SK-N-SH treated with all-trans-retinoic acid at 6 μM for 48 hours (cell line): ENCODE measurements around the gene SH3PXD2B.

Source experiments
- ATAC-seq: fragments of 200-7000 bp; cut with Tn5 transposase; 3 replicates; pipeline ENCODE4 v1.9.1; 2020; ENCODE audit warnings: mild to moderate bottlenecking, moderate library complexity
- ARNTL ChIP-seq: fragments of 450-650 bp; formaldehyde crosslinking; IDR thresholded peaks from 2 replicates; pipeline ENCODE4 v1.5.0; 2020; ENCODE audit warnings: low read depth, mild to moderate bottlenecking, moderate library complexity, borderline replicate concordance
- BACH2 ChIP-seq: fragments of 250-450 bp; sonication (Bioruptor Pico); IDR thresholded peaks from 2 replicates; pipeline ENCODE4 v1.9.0; 2021; ENCODE audit warnings: mild to moderate bottlenecking, borderline replicate concordance
- CSDC2 ChIP-seq: fragments of 250-450 bp; sonication (Bioruptor Pico); IDR thresholded peaks from 2 replicates; pipeline ENCODE4 v1.5.0; 2020; ENCODE audit warnings: mild to moderate bottlenecking, moderate library complexity
- ESRRG ChIP-seq: fragments of 250-450 bp; sonication (Bioruptor Pico); IDR thresholded peaks from 2 replicates; pipeline ENCODE4 v1.6.1; 2021; ENCODE audit warnings: mild to moderate bottlenecking
- ISL1 ChIP-seq: fragments of 250-450 bp; sonication (Bioruptor Pico); IDR thresholded peaks from 2 replicates; pipeline ENCODE4 v2.1.2; 2022; ENCODE audit warnings: mild to moderate bottlenecking, moderate library complexity
- OSR1 ChIP-seq: fragments of 250-450 bp; sonication (Bioruptor Pico); IDR thresholded peaks from 2 replicates; pipeline ENCODE4 v1.8.0; 2022; ENCODE audit warnings: moderate library complexity, mild to moderate bottlenecking, inconsistent platforms
- PPARA ChIP-seq: fragments of 250-450 bp; sonication (Bioruptor Pico); IDR thresholded peaks from 2 replicates; pipeline ENCODE4 v1.5.0; 2020; ENCODE audit warnings: mild to moderate bottlenecking, borderline replicate concordance
- RARB ChIP-seq: fragments of 250-450 bp; sonication (Bioruptor Pico); IDR thresholded peaks from 2 replicates; pipeline ENCODE4 v1.8.0; 2021; ENCODE audit warnings: mild to moderate bottlenecking, moderate library complexity
- SNAI2 ChIP-seq: fragments of 250-450 bp; sonication (Bioruptor Pico); IDR thresholded peaks from 2 replicates; pipeline ENCODE4 v1.5.0; 2020; ENCODE audit warnings: mild to moderate bottlenecking, moderate library complexity
- TCF4 ChIP-seq: fragments of 250-450 bp; sonication (Bioruptor Pico); IDR thresholded peaks from 2 replicates; pipeline ENCODE4 v1.8.0; 2021; ENCODE audit warnings: mild to moderate bottlenecking, moderate library complexity, borderline replicate concordance
- TOX ChIP-seq: fragments of 250-450 bp; sonication (Bioruptor Pico); IDR thresholded peaks from 2 replicates; pipeline ENCODE4 v1.8.0; 2021; ENCODE audit warnings: mild to moderate bottlenecking, moderate library complexity, borderline replicate concordance
- ZC3H10 ChIP-seq: fragments of 250-450 bp; sonication (Bioruptor Pico); IDR thresholded peaks from 2 replicates; pipeline ENCODE4 v1.5.1; 2021; ENCODE audit warnings: mild to moderate bottlenecking, moderate library complexity
- ZNF565 ChIP-seq: fragments of 450-650 bp; formaldehyde crosslinking; conservative IDR thresholded peaks from 2 replicates; pipeline ENCODE4 v1.5.0; 2020; ENCODE audit warnings: low read depth, mild to moderate bottlenecking, moderate library complexity
- ZNF70 ChIP-seq: fragments of 450-650 bp; formaldehyde crosslinking; IDR thresholded peaks from 2 replicates; pipeline ENCODE4 v1.5.0; 2020; ENCODE audit warnings: mild to moderate bottlenecking, moderate library complexity
- ZNF8 ChIP-seq: fragments of 450-650 bp; formaldehyde crosslinking; IDR thresholded peaks from 2 replicates; pipeline ENCODE4 v1.5.0; 2020; ENCODE audit warnings: mild to moderate bottlenecking, moderate library complexity
- TF ChIP-seq, protein P1 (sequence below): fragments of 250-450 bp; sonication (Bioruptor Pico); IDR thresholded peaks from 2 replicates; pipeline ENCODE4 v1.8.0; 2021; ENCODE audit warnings: low read depth, mild to moderate bottlenecking, moderate library complexity, borderline replicate concordance
- TF ChIP-seq, protein P2 (sequence below): fragments of 250-450 bp; sonication (Bioruptor Pico); IDR thresholded peaks from 2 replicates; pipeline ENCODE4 v1.8.0; 2020; ENCODE audit warnings: mild to moderate bottlenecking, moderate library complexity, borderline replicate concordance
- TF ChIP-seq, protein P3 (sequence below): fragments of 250-450 bp; sonication (Bioruptor Pico); IDR thresholded peaks from 2 replicates; pipeline ENCODE4 v1.5.0; 2020; ENCODE audit warnings: mild to moderate bottlenecking, moderate library complexity
- TF ChIP-seq, protein P4 (sequence below): fragments of 250-450 bp; sonication (Bioruptor Pico); IDR thresholded peaks from 2 replicates; pipeline ENCODE4 v1.5.1; 2021; ENCODE audit warnings: mild to moderate bottlenecking, moderate library complexity
- TF ChIP-seq, protein P5 (sequence below): fragments of 250-450 bp; sonication (Bioruptor Pico); IDR thresholded peaks from 2 replicates; pipeline ENCODE4 v1.5.1; 2020; ENCODE audit warnings: low read depth, mild to moderate bottlenecking, moderate library complexity

The SH3PXD2B gene

DNA sequence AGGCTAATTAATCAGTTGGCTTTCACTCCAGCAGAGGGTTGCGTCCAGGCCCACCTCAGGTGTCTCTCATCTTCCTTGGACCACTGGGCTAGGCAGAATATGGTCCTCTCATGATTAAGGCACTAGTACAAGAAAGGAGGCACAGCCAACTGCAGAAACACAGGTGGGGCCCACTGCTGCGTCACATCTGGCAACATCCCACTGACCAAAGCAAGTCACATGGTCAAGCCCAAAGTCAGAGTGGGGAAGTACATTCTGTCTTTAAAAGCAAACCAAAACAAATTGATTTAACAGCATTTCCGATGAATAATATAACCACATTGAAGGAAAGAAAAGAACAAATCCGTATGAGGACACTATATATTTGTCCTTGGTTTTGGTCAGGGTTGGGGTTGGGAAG, 142.7 kb downstream of the SH3PXD2B start:
- TF ChIP-seq, protein P1, sequence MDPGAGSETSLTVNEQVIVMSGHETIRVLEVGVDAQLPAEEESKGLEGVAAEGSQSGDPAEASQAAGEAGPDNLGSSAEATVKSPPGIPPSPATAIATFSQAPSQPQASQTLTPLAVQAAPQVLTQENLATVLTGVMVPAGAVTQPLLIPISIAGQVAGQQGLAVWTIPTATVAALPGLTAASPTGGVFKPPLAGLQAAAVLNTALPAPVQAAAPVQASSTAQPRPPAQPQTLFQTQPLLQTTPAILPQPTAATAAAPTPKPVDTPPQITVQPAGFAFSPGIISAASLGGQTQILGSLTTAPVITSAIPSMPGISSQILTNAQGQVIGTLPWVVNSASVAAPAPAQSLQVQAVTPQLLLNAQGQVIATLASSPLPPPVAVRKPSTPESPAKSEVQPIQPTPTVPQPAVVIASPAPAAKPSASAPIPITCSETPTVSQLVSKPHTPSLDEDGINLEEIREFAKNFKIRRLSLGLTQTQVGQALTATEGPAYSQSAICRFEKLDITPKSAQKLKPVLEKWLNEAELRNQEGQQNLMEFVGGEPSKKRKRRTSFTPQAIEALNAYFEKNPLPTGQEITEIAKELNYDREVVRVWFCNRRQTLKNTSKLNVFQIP (CRISPR knock-in tag): no peak
- TF ChIP-seq RARB (CRISPR knock-in tag) (no peak), TOX (CRISPR knock-in tag) (no peak), ZNF70 (CRISPR knock-in tag) (no peak), TCF4 (CRISPR knock-in tag) (no peak), OSR1 (CRISPR knock-in tag) (no peak), ZC3H10 (CRISPR knock-in tag) (no peak)
- TF ChIP-seq, protein P2, sequence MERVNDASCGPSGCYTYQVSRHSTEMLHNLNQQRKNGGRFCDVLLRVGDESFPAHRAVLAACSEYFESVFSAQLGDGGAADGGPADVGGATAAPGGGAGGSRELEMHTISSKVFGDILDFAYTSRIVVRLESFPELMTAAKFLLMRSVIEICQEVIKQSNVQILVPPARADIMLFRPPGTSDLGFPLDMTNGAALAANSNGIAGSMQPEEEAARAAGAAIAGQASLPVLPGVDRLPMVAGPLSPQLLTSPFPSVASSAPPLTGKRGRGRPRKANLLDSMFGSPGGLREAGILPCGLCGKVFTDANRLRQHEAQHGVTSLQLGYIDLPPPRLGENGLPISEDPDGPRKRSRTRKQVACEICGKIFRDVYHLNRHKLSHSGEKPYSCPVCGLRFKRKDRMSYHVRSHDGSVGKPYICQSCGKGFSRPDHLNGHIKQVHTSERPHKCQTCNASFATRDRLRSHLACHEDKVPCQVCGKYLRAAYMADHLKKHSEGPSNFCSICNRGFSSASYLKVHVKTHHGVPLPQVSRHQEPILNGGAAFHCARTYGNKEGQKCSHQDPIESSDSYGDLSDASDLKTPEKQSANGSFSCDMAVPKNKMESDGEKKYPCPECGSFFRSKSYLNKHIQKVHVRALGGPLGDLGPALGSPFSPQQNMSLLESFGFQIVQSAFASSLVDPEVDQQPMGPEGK (CRISPR knock-in tag): no peak
- no peak for ATAC-seq

DNA sequence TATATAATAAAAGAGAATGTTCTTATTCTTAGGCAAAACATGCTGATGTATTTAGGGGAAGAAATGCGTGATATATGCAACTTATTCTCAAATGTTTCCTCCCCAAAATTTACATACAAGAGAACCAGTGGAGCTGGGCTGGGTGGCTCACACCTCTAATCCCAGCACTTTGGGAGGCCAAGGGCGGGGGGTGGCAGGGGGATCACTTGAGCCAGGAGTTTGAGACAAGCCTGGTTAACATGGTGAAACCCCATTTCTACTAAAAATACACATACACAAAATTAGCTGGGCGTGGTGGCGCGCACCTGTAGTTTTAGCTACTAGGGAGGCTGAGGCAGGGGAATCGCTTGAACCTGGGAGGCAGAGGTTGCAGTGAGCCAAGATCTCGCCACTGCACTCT, 143.3 kb downstream of the SH3PXD2B start:
- no peak for ATAC-seq
- TF ChIP-seq TOX (CRISPR knock-in tag) (no peak), ARNTL (CRISPR knock-in tag) (no peak), OSR1 (CRISPR knock-in tag) (no peak), BACH2 (CRISPR knock-in tag) (no peak), RARB (CRISPR knock-in tag) (no peak), ZNF8 (CRISPR knock-in tag) (no peak), ISL1 (no peak), ESRRG (CRISPR knock-in tag) (no peak), PPARA (CRISPR knock-in tag) (no peak), ZC3H10 (CRISPR knock-in tag) (no peak), ZNF70 (CRISPR knock-in tag) (no peak), SNAI2 (no peak), CSDC2 (CRISPR knock-in tag) (no peak), ZNF565 (CRISPR knock-in tag) (no peak)
- TF ChIP-seq, protein P2 (CRISPR knock-in tag): no peak
- TF ChIP-seq, protein P3, sequence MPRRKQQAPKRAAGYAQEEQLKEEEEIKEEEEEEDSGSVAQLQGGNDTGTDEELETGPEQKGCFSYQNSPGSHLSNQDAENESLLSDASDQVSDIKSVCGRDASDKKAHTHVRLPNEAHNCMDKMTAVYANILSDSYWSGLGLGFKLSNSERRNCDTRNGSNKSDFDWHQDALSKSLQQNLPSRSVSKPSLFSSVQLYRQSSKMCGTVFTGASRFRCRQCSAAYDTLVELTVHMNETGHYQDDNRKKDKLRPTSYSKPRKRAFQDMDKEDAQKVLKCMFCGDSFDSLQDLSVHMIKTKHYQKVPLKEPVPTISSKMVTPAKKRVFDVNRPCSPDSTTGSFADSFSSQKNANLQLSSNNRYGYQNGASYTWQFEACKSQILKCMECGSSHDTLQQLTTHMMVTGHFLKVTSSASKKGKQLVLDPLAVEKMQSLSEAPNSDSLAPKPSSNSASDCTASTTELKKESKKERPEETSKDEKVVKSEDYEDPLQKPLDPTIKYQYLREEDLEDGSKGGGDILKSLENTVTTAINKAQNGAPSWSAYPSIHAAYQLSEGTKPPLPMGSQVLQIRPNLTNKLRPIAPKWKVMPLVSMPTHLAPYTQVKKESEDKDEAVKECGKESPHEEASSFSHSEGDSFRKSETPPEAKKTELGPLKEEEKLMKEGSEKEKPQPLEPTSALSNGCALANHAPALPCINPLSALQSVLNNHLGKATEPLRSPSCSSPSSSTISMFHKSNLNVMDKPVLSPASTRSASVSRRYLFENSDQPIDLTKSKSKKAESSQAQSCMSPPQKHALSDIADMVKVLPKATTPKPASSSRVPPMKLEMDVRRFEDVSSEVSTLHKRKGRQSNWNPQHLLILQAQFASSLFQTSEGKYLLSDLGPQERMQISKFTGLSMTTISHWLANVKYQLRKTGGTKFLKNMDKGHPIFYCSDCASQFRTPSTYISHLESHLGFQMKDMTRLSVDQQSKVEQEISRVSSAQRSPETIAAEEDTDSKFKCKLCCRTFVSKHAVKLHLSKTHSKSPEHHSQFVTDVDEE (CRISPR knock-in tag): no peak
- TF ChIP-seq, protein P4, sequence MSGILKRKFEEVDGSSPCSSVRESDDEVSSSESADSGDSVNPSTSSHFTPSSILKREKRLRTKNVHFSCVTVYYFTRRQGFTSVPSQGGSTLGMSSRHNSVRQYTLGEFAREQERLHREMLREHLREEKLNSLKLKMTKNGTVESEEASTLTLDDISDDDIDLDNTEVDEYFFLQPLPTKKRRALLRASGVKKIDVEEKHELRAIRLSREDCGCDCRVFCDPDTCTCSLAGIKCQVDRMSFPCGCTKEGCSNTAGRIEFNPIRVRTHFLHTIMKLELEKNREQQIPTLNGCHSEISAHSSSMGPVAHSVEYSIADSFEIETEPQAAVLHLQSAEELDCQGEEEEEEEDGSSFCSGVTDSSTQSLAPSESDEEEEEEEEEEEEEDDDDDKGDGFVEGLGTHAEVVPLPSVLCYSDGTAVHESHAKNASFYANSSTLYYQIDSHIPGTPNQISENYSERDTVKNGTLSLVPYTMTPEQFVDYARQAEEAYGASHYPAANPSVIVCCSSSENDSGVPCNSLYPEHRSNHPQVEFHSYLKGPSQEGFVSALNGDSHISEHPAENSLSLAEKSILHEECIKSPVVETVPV: no peak
- TF ChIP-seq, protein P1 (CRISPR knock-in tag): no peak
- TF ChIP-seq, protein P5, sequence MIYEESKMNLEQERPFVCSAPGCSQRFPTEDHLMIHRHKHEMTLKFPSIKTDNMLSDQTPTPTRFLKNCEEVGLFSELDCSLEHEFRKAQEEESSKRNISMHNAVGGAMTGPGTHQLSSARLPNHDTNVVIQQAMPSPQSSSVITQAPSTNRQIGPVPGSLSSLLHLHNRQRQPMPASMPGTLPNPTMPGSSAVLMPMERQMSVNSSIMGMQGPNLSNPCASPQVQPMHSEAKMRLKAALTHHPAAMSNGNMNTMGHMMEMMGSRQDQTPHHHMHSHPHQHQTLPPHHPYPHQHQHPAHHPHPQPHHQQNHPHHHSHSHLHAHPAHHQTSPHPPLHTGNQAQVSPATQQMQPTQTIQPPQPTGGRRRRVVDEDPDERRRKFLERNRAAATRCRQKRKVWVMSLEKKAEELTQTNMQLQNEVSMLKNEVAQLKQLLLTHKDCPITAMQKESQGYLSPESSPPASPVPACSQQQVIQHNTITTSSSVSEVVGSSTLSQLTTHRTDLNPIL (CRISPR knock-in tag): no peak
